Measurements from ENCODE around the gene MS4A10. TPM values are rescaled to one million over a fixed set of nuclear protein-coding genes. Genes with fewer than 3 reads are reported as not detected.

The MS4A10 gene
- total and polyA plus RNA-seq, 10 donors = not detected

- Histone ChIP-seq H3K9me3 (no peaks in the 10 kb centered on the region), H3K27me3 (replicated peaks in 1 of 7) (peaks cover 0 to 20% (median 0%) of the 10 kb centered on the region in 7 donors), H3K27ac (no peak overlapping the region), H3K4me1 (peaks cover 0 to 12% (median 9%) of the 10 kb centered on the region in 6 donors), H3K36me3 (no peaks in the 10 kb centered on the region), H3K4me3 (no peak overlapping the region)
- DNase-seq = peak; percentile 59
- TF ChIP-seq POLR2A (IDR thresholded peaks at IDR 0.05) (no peak), POLR2AphosphoS5 (IDR thresholded peaks at IDR 0.05) (no peak), CTCF (IDR thresholded peaks at IDR 0.05 in 8 of 11, conservative IDR thresholded peaks at IDR 0.05 in 3 of 11) (no peak)
- intact Hi-C loops (cut with DNase I; ENCODE audit: low total_unique reads) = no loop called here
- 78 to 91% (median 81%) methylated on average over 13 of the region's 13 CpGs for WGBS, 5 donors
These were observed 10.4 kb upstream of the MS4A10 start for GRCh38 chr11:60774726-60775125.

- H3K9me3 ChIP-seq = no peaks in the 10 kb centered on the region
- peaks cover 0 to 20% (median 0%) of the 10 kb centered on the region in 7 donors for H3K27me3 ChIP-seq (replicated peaks in 1 of 7)
- intact Hi-C loops (cut with DNase I; ENCODE audit: low total_unique reads) = no loop called here
- H3K36me3 ChIP-seq = no peaks in the 10 kb centered on the region
- peak; percentile 85 for DNase-seq
- H3K27ac ChIP-seq = no peak overlapping the region
- H3K4me1 ChIP-seq = peaks cover 0 to 12% (median 9%) of the 10 kb centered on the region in 6 donors
- WGBS, 5 donors = 12 to 16% (median 15%) methylated on average over 15 of the region's 15 CpGs
- TF ChIP-seq POLR2AphosphoS5 (IDR thresholded peaks at IDR 0.05) = peak in 1 of 3 donors; percentile 21
- peak; percentile 72 to 95 (median 88) for TF ChIP-seq CTCF (IDR thresholded peaks at IDR 0.05 in 8 of 11, conservative IDR thresholded peaks at IDR 0.05 in 3 of 11)
- no peak for TF ChIP-seq POLR2A (IDR thresholded peaks at IDR 0.05)
- H3K4me3 ChIP-seq = no peak overlapping the region
These were observed 9.6 kb upstream of the MS4A10 start for GRCh38 chr11:60775420-60775961.

GRCh38 chr11:60776167-60776566 lies 9.0 kb upstream of the MS4A10 start:
- peaks cover 0 to 12% (median 9%) of the 10 kb centered on the region in 6 donors for H3K4me1 ChIP-seq
- H3K27ac ChIP-seq = no peak overlapping the region
- H3K27me3 ChIP-seq (replicated peaks in 1 of 7) = peaks cover 0 to 16% (median 0%) of the 10 kb centered on the region in 7 donors
- intact Hi-C loops (cut with DNase I; ENCODE audit: low total_unique reads) = no loop called here
- TF ChIP-seq POLR2A (IDR thresholded peaks at IDR 0.05) = no peak
- no peak for TF ChIP-seq POLR2AphosphoS5 (IDR thresholded peaks at IDR 0.05)
- no peak for TF ChIP-seq CTCF (IDR thresholded peaks at IDR 0.05 in 8 of 11, conservative IDR thresholded peaks at IDR 0.05 in 3 of 11)
- 79 to 90% (median 82%) methylated on average over 3 to 4 of the region's 4 CpGs for WGBS, 5 donors
- DNase-seq = peak; percentile 43
- H3K36me3 ChIP-seq = no peaks in the 10 kb centered on the region
- no peaks in the 10 kb centered on the region for H3K9me3 ChIP-seq
- no peak overlapping the region for H3K4me3 ChIP-seq

GRCh38 chr11:60777106-60777505 lies 8.0 kb upstream of the MS4A10 start:
- H3K27ac ChIP-seq = no peak overlapping the region
- TF ChIP-seq CTCF (IDR thresholded peaks at IDR 0.05 in 8 of 11, conservative IDR thresholded peaks at IDR 0.05 in 3 of 11) = no peak
- TF ChIP-seq POLR2AphosphoS5 (IDR thresholded peaks at IDR 0.05) = no peak
- no peak for DNase-seq

More at GRCh38 chr11:60777106-60777505, 8.0 kb upstream of the MS4A10 start:
- WGBS, 5 donors = 41 to 68% (median 50%) methylated on average over 4 of the region's 4 CpGs
- Histone ChIP-seq H3K4me1 (peaks cover 0 to 12% (median 9%) of the 10 kb centered on the region in 6 donors), H3K27me3 (replicated peaks in 1 of 7) (peaks cover 0 to 9% (median 0%) of the 10 kb centered on the region in 7 donors), H3K9me3 (no peaks in the 10 kb centered on the region), H3K36me3 (no peaks in the 10 kb centered on the region), H3K4me3 (no peak overlapping the region)
- intact Hi-C loops (cut with DNase I; ENCODE audit: low total_unique reads) = no loop called here

Data from spleen (tissue), 11 donors.